ENCODE results near the gene LANCL2.
A peak's percentile ranks its signal among the peaks of the same experiment; 100 is the strongest.

LANCL2 gene

GRCh38 chr7:55438085-55438756, 73.1 kb downstream of the LANCL2 start:
- DNase-seq (ENCODE audit: low spot score): no peak
- TF ChIP-seq CTCF (IDR thresholded peaks at IDR 0.05; ENCODE audit: poor library complexity, severe bottlenecking): no peak
- Histone ChIP-seq H3K27ac (ENCODE audit: poor library complexity, severe bottlenecking) (no peak overlapping the region), H3K4me1 (ENCODE audit: insufficient read depth, poor library complexity, severe bottlenecking) (no peaks in the 10 kb centered on the region), H3K4me3 (ENCODE audit: severe bottlenecking) (no peak overlapping the region), H3K27me3 (ENCODE audit: insufficient read depth, poor library complexity, severe bottlenecking) (no peaks in the 10 kb centered on the region), H3K9me3 (ENCODE audit: severe bottlenecking) (no peaks in the 10 kb centered on the region), H3K36me3 (ENCODE audit: low read depth) (no peaks in the 10 kb centered on the region)
- ATAC-seq (ENCODE audit: low read depth): no peak

GRCh38 chr7:55438757-55439525, 73.8 kb downstream of the LANCL2 start:
- H3K4me3 ChIP-seq (ENCODE audit: severe bottlenecking): no peak overlapping the region
- TF ChIP-seq CTCF (IDR thresholded peaks at IDR 0.05; ENCODE audit: poor library complexity, severe bottlenecking): no peak
- H3K36me3 ChIP-seq (ENCODE audit: low read depth): no peaks in the 10 kb centered on the region
- ATAC-seq (ENCODE audit: low read depth) (peak; percentile 73), DNase-seq (ENCODE audit: low spot score) (no peak)
- no peak overlapping the region for H3K27ac ChIP-seq (ENCODE audit: poor library complexity, severe bottlenecking)
- H3K4me1 ChIP-seq (ENCODE audit: insufficient read depth, poor library complexity, severe bottlenecking): no peaks in the 10 kb centered on the region
- no peaks in the 10 kb centered on the region for H3K9me3 ChIP-seq (ENCODE audit: severe bottlenecking)
- no peaks in the 10 kb centered on the region for H3K27me3 ChIP-seq (ENCODE audit: insufficient read depth, poor library complexity, severe bottlenecking)

DNA sequence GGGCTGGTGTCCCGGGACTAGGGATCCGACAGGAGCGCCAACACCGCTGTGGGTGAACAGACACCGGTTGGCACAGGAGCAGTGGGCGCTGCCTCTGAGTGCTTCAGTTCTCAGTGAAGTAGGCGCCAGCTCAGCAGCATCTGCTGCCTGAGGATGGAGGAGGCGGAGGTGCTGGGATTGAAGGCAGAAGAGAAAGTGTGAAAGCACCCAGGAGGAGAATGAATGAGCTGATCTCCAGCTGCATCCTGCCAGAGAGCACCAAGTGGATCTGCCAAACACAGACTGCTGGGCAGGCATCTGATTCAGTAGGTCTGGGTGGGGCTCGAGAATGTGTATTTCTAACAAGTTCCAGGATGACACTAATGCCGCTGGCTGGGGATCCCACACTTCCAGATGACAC, 74.5 kb downstream of the LANCL2 start:
- no peaks in the 10 kb centered on the region for H3K9me3 ChIP-seq (ENCODE audit: severe bottlenecking)
- no peaks in the 10 kb centered on the region for H3K36me3 ChIP-seq (ENCODE audit: low read depth)
- TF ChIP-seq CTCF (IDR thresholded peaks at IDR 0.05; ENCODE audit: poor library complexity, severe bottlenecking): no peak
- ATAC-seq (ENCODE audit: low read depth): peak; percentile 16; the same call in 2 of the 3 replicates
- no peak overlapping the region for H3K27ac ChIP-seq (ENCODE audit: poor library complexity, severe bottlenecking)
- no peaks in the 10 kb centered on the region for H3K4me1 ChIP-seq (ENCODE audit: insufficient read depth, poor library complexity, severe bottlenecking)
- H3K27me3 ChIP-seq (ENCODE audit: insufficient read depth, poor library complexity, severe bottlenecking): no peaks in the 10 kb centered on the region
- no peak for DNase-seq (ENCODE audit: low spot score)
- no peak overlapping the region for H3K4me3 ChIP-seq (ENCODE audit: severe bottlenecking)

- Histone ChIP-seq H3K27ac (ENCODE audit: poor library complexity, severe bottlenecking) (no peak overlapping the region), H3K9me3 (ENCODE audit: severe bottlenecking) (no peaks in the 10 kb centered on the region), H3K4me3 (ENCODE audit: severe bottlenecking) (no peak overlapping the region), H3K36me3 (ENCODE audit: low read depth) (no peaks in the 10 kb centered on the region), H3K27me3 (ENCODE audit: insufficient read depth, poor library complexity, severe bottlenecking) (no peaks in the 10 kb centered on the region), H3K4me1 (ENCODE audit: insufficient read depth, poor library complexity, severe bottlenecking) (no peaks in the 10 kb centered on the region)
- DNase-seq (ENCODE audit: low spot score): no peak
- TF ChIP-seq CTCF (IDR thresholded peaks at IDR 0.05; ENCODE audit: poor library complexity, severe bottlenecking): no peak
- no peak for ATAC-seq (ENCODE audit: low read depth)
Observed at GRCh38 chr7:55440040-55440690, 75.0 kb downstream of the LANCL2 start.

All from RWPE2 (cell line).